HG02884 (cell line): ENCODE measurements around the gene FBXO36.

Experiments
- ATAC-seq: cut with Tn5 transposase; IDR thresholded peaks from one replicate; pipeline ENCODE4 v1.9.1; 2021; ENCODE audit warnings: mild to moderate bottlenecking, moderate library complexity; ENCODE audit not compliant: unreplicated experiment

FBXO36 gene

GRCh38 chr2:230043025-230043424 is 120.7 kb downstream of the FBXO36 start:
- ATAC-seq: no peak

DNA sequence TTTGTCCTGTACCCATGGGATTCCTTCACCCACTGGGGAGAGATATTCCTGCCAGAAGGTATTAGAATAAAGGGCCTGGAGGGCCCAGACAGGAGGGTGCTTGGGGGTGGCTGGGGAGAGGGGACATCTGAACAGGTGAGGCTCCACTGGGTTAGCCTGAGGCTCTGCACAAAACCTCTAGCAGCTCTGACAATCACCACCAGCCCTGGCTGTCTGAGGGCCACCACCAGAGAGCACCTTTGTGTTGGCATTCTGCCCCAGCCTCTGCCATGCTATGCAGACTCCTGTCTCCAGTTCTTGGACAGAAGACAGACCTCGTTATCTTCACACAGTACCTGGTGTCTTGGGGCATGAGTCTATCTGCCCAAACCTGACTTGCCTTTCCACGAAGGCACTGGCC is 121.2 kb downstream of the FBXO36 start:
- ATAC-seq: no peak

DNA sequence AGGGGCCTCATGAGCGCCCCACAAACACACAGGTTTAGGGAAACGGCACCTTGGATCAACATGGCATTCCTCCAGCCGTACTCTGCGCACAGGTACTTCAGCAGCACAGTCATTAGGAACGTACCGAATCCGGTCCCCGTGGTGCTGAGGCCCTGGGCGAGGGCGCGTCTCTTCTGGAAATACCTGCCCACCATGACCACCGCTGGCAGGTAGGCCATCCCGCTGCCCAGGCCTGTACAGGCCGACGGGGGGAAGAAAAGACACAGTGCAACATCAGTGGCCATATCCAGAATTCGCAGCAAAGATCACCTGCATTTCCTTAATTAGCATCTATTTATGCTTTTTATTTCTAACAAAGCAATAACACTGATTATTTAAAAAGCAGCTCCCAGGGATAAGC is 124.2 kb downstream of the FBXO36 start:
- no peak for ATAC-seq

- ATAC-seq: no peak
Observed at GRCh38 chr2:230048010-230048671, 125.8 kb downstream of the FBXO36 start.

- no peak for ATAC-seq
Observed at GRCh38 chr2:230050136-230050535, 127.8 kb downstream of the FBXO36 start.

GRCh38 chr2:230052299-230052698 is 130.0 kb downstream of the FBXO36 start:
- ATAC-seq: no peak

- ATAC-seq: no peak
Observed at GRCh38 chr2:230053753-230054478, 131.6 kb downstream of the FBXO36 start.

GRCh38 chr2:230060672-230061293 is 138.5 kb downstream of the FBXO36 start:
- ATAC-seq: no peak
